Measurements from ENCODE around the gene DUSP19.

DUSP19 gene

DNA sequence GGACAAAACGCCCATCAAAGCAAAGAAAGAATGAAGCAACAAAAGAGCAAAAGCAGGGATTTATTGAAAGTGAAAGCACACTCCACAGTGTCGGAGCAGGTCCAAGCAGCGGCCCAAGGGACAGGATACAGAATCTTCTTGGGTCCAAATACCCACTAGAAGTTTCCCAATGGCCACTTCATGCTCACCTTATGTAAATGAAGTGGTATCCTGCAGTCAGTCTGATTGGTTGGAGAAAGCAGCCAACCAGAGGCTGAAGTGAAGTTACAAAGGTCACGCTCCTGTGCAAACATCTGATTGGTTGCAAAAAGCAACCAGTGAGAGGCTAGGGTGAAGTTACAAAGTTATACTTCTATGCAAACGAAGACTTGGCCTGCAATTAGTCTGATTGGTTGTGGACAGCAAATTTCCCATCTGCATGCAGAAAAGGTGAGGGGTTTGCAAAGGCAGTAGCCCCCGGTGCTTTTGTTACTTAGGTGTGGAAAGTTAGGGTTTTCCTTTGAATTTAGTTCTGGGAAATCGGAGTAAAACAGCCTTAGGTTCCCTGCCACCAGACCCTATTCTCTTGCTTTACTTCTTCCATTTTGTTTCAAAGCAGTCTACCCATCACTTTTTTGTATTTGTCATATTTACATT lies 12.9 kb downstream of the DUSP19 start:
- Histone ChIP-seq H2BK120ac (ENCODE audit: low read depth, low read length) (no peak overlapping the region), H3K18ac (ENCODE audit: low read depth in 1 of 2, low read length in 2 of 2) (no peak overlapping the region), H3K79me1 (replicated peaks; ENCODE audit: low read length, poor library complexity, severe bottlenecking) (no peaks in the 10 kb centered on the region), H3K27ac (ENCODE audit: low read length, poor library complexity, severe bottlenecking) (no peak overlapping the region), H3K36me3 (ENCODE audit: control insufficient read depth in 1 of 2, insufficient read depth in 2 of 2, low read depth in 1 of 2, low read length in 2 of 2) (no peaks in the 10 kb centered on the region), H3K4me1 (ENCODE audit: control insufficient read depth, insufficient read depth, low read depth, low read length) (no peaks in the 10 kb centered on the region), H3K4ac (ENCODE audit: low read depth in 1 of 2, low read length in 2 of 2) (no peak overlapping the region), H3K27me3 (ENCODE audit: control insufficient read depth in 1 of 2, insufficient read depth in 1 of 2, low read length in 2 of 2) (no peaks in the 10 kb centered on the region), H4K8ac (ENCODE audit: low read length) (no peak overlapping the region), H3K9ac (ENCODE audit: low read length) (peak overlapping the region; percentile 36), H2BK5ac (ENCODE audit: low read depth, low read length, poor library complexity, severe bottlenecking) (no peak overlapping the region), H3K9me3 (ENCODE audit: control insufficient read depth, low read length) (no peaks in the 10 kb centered on the region), H3K23ac (ENCODE audit: low read length in 2 of 2) (no peak overlapping the region), H3K14ac (ENCODE audit: low read length in 2 of 2) (no peak overlapping the region), H4K91ac (ENCODE audit: low read length) (no peak overlapping the region), H3K4me3 (ENCODE audit: insufficient read depth in 1 of 2, low read depth in 1 of 2, low read length in 2 of 2) (peak overlapping the region in 1 of 2 experiments; percentile 65), H2BK12ac (ENCODE audit: low read length in 2 of 2) (no peak overlapping the region), H2BK15ac (ENCODE audit: low read depth, poor library complexity, severe bottlenecking) (no peak overlapping the region), H2AFZ (ENCODE audit: low read depth, low read length) (no peak overlapping the region), H2AK5ac (ENCODE audit: low read length, severe bottlenecking) (no peak overlapping the region), H3K4me2 (ENCODE audit: low read length, poor library complexity, severe bottlenecking) (no peak overlapping the region)
- no peak for DNase-seq
- 94% methylated on average over 6 of the region's 7 CpGs for WGBS

DNA sequence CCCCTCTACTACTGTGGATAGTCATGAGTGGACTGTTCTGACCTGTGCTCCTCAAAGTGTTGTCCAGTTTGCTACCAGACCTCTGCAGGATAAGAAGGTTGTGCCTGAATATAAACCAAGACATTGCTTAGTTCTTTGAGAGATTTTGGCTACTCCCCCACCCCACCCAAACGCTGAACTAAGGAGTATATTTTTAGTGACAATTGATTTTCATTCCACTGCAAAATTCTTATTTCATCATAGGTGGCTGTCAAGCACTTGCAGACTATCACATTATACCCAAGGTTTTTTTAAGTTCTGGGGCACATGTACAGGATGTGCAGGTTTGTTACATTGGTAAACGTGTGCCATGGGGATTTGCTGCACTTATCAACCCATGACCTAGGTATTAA lies 13.4 kb downstream of the DUSP19 start:
- H3K36me3 ChIP-seq (ENCODE audit: control insufficient read depth in 1 of 2, insufficient read depth in 2 of 2, low read depth in 1 of 2, low read length in 2 of 2): no peaks in the 10 kb centered on the region
- H2AFZ ChIP-seq (ENCODE audit: low read depth, low read length): no peak overlapping the region
- H3K18ac ChIP-seq (ENCODE audit: low read depth in 1 of 2, low read length in 2 of 2): no peak overlapping the region
- H3K23ac ChIP-seq (ENCODE audit: low read length in 2 of 2): no peak overlapping the region
- no peak overlapping the region for H2BK5ac ChIP-seq (ENCODE audit: low read depth, low read length, poor library complexity, severe bottlenecking)
- H3K27me3 ChIP-seq (ENCODE audit: control insufficient read depth in 1 of 2, insufficient read depth in 1 of 2, low read length in 2 of 2): no peaks in the 10 kb centered on the region
- no peaks in the 10 kb centered on the region for H3K4me1 ChIP-seq (ENCODE audit: control insufficient read depth, insufficient read depth, low read depth, low read length)
- H2AK5ac ChIP-seq (ENCODE audit: low read length, severe bottlenecking): peak overlapping the region; percentile 45
- DNase-seq: no peak
- H3K9me3 ChIP-seq (ENCODE audit: control insufficient read depth, low read length): no peaks in the 10 kb centered on the region
- H3K9ac ChIP-seq (ENCODE audit: low read length): no peak overlapping the region
- H3K4me3 ChIP-seq (ENCODE audit: insufficient read depth in 1 of 2, low read depth in 1 of 2, low read length in 2 of 2): no peak overlapping the region
- H3K14ac ChIP-seq (ENCODE audit: low read length in 2 of 2): no peak overlapping the region
- no peak overlapping the region for H3K4me2 ChIP-seq (ENCODE audit: low read length, poor library complexity, severe bottlenecking)
- no peak overlapping the region for H4K91ac ChIP-seq (ENCODE audit: low read length)
- no peak overlapping the region for H4K8ac ChIP-seq (ENCODE audit: low read length)
- no peak overlapping the region for H2BK120ac ChIP-seq (ENCODE audit: low read depth, low read length)
- H3K4ac ChIP-seq (ENCODE audit: low read depth in 1 of 2, low read length in 2 of 2): no peak overlapping the region
- 89% methylated on average over 1 of the region's 2 CpGs for WGBS
- H3K27ac ChIP-seq (ENCODE audit: low read length, poor library complexity, severe bottlenecking): no peak overlapping the region
- no peaks in the 10 kb centered on the region for H3K79me1 ChIP-seq (replicated peaks; ENCODE audit: low read length, poor library complexity, severe bottlenecking)
- H2BK15ac ChIP-seq (ENCODE audit: low read depth, poor library complexity, severe bottlenecking): no peak overlapping the region
- no peak overlapping the region for H2BK12ac ChIP-seq (ENCODE audit: low read length in 2 of 2)

DNA sequence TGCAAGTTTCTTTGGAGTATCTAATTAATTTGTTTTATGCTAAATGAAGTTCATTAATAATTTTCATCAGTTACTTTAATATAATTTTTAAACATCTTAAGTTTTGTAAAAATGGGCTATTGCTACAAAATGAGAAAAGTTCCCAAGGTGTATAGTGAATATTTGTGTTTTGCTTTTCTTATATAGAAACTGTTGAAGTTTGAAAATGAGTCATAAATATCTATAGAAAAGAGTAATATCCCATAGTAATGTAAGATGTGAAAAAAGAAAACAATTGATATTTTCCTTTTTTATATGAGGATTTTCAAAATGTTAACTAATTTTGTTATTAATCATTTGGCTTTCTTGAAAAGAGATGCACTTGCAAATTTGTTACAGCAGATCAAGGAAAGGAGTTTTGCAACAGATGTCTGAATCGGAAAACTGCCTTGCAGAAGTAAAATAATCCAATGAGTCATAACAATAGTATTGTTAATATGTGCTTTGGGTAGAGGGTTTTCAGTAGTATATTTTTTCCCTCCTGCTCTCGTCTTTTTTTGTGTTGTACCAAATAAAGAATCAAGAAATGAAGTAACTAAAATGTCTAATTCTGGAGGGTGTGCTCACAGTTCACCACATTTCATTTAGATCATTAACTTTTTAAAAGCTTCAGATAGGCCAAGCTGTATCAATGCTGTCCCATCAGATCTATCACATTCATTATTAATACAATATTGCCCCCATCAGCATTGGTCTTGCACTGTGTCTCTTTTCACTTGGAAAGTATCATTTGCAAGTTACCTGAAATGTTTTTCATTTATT lies 15.5 kb downstream of the DUSP19 start:
- no peak overlapping the region for H4K91ac ChIP-seq (ENCODE audit: low read length)
- H3K14ac ChIP-seq (ENCODE audit: low read length in 2 of 2): no peak overlapping the region
- H3K4me3 ChIP-seq (ENCODE audit: insufficient read depth in 1 of 2, low read depth in 1 of 2, low read length in 2 of 2): no peak overlapping the region
- no peak overlapping the region for H3K4ac ChIP-seq (ENCODE audit: low read depth in 1 of 2, low read length in 2 of 2)
- H3K27me3 ChIP-seq (ENCODE audit: control insufficient read depth in 1 of 2, insufficient read depth in 1 of 2, low read length in 2 of 2): no peaks in the 10 kb centered on the region
- 0% methylated on average over 1 of the region's 2 CpGs for WGBS
- no peaks in the 10 kb centered on the region for H3K9me3 ChIP-seq (ENCODE audit: control insufficient read depth, low read length)
- no peaks in the 10 kb centered on the region for H3K4me1 ChIP-seq (ENCODE audit: control insufficient read depth, insufficient read depth, low read depth, low read length)
- H4K8ac ChIP-seq (ENCODE audit: low read length): no peak overlapping the region
- peak; percentile 40 for DNase-seq
- no peaks in the 10 kb centered on the region for H3K36me3 ChIP-seq (ENCODE audit: control insufficient read depth in 1 of 2, insufficient read depth in 2 of 2, low read depth in 1 of 2, low read length in 2 of 2)
- no peak overlapping the region for H3K27ac ChIP-seq (ENCODE audit: low read length, poor library complexity, severe bottlenecking)
- no peak overlapping the region for H3K18ac ChIP-seq (ENCODE audit: low read depth in 1 of 2, low read length in 2 of 2)
- H2BK5ac ChIP-seq (ENCODE audit: low read depth, low read length, poor library complexity, severe bottlenecking): no peak overlapping the region
- H3K9ac ChIP-seq (ENCODE audit: low read length): no peak overlapping the region
- H3K79me1 ChIP-seq (replicated peaks; ENCODE audit: low read length, poor library complexity, severe bottlenecking): no peaks in the 10 kb centered on the region
- H2BK120ac ChIP-seq (ENCODE audit: low read depth, low read length): no peak overlapping the region
- H2BK12ac ChIP-seq (ENCODE audit: low read length in 2 of 2): no peak overlapping the region
- H3K23ac ChIP-seq (ENCODE audit: low read length in 2 of 2): no peak overlapping the region
- H2AFZ ChIP-seq (ENCODE audit: low read depth, low read length): no peak overlapping the region
- H3K4me2 ChIP-seq (ENCODE audit: low read length, poor library complexity, severe bottlenecking): no peak overlapping the region
- H2BK15ac ChIP-seq (ENCODE audit: low read depth, poor library complexity, severe bottlenecking): no peak overlapping the region
- no peak overlapping the region for H2AK5ac ChIP-seq (ENCODE audit: low read length, severe bottlenecking)

DNA sequence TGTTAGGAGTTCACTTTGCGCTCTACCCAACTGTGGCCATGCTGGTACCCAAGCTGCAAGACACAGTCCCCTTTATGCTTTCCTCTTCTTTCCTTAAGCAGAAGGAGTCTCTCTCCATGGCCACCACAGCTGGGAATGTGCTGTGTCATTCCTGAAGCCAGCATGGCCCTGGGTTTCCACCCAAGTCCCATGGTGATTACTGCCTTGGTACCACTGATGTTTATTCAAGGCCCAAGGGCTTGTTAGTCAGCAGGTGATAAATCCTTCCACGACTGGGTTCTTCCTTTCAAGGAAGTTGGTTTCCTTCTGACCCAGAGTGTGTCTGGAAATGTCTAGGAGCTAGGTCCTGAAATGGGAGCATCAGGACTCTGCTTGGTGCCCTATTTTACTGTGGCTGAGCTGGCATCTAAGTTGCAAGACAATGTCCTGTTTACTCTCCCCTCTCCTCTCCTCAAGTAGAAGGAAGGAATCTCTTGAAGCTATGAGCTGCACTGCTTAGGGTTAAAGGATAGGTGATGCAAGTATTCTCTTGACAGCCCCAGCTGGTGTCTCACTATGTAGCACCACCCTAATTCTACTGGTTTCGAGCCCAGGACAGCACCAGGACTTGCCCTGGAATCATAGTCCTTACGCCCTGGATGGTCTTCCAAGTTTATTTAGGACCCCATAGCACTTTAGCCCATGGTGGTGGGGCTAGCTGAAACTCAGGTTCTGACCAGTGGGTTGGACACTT lies 27.0 kb downstream of the DUSP19 start:
- Histone ChIP-seq H3K9ac (ENCODE audit: low read length) (no peak overlapping the region), H2AK5ac (ENCODE audit: low read length, severe bottlenecking) (no peak overlapping the region), H2BK5ac (ENCODE audit: low read depth, low read length, poor library complexity, severe bottlenecking) (no peak overlapping the region), H2BK120ac (ENCODE audit: low read depth, low read length) (peak overlapping the region; percentile 85), H3K9me3 (ENCODE audit: control insufficient read depth, low read length) (no peaks in the 10 kb centered on the region), H3K23ac (ENCODE audit: low read length in 2 of 2) (no peak overlapping the region), H3K4me1 (ENCODE audit: control insufficient read depth, insufficient read depth, low read depth, low read length) (peaks cover 6% of the 10 kb centered on the region), H3K27ac (ENCODE audit: low read length, poor library complexity, severe bottlenecking) (no peak overlapping the region), H3K4ac (ENCODE audit: low read depth in 1 of 2, low read length in 2 of 2) (peak overlapping the region; percentile 66 to 86), H3K27me3 (ENCODE audit: control insufficient read depth in 1 of 2, insufficient read depth in 1 of 2, low read length in 2 of 2) (no peaks in the 10 kb centered on the region), H3K4me3 (ENCODE audit: insufficient read depth in 1 of 2, low read depth in 1 of 2, low read length in 2 of 2) (no peak overlapping the region), H2BK12ac (ENCODE audit: low read length in 2 of 2) (peak overlapping the region; percentile 14 to 94), H3K18ac (ENCODE audit: low read depth in 1 of 2, low read length in 2 of 2) (peak overlapping the region; percentile 77 to 79), H2AFZ (ENCODE audit: low read depth, low read length) (peak overlapping the region; percentile 18), H3K14ac (ENCODE audit: low read length in 2 of 2) (no peak overlapping the region), H3K79me1 (replicated peaks; ENCODE audit: low read length, poor library complexity, severe bottlenecking) (no peaks in the 10 kb centered on the region), H3K4me2 (ENCODE audit: low read length, poor library complexity, severe bottlenecking) (no peak overlapping the region), H2BK15ac (ENCODE audit: low read depth, poor library complexity, severe bottlenecking) (no peak overlapping the region), H3K36me3 (ENCODE audit: control insufficient read depth in 1 of 2, insufficient read depth in 2 of 2, low read depth in 1 of 2, low read length in 2 of 2) (no peaks in the 10 kb centered on the region), H4K8ac (ENCODE audit: low read length) (peak overlapping the region; percentile 87), H4K91ac (ENCODE audit: low read length) (peak overlapping the region; percentile 80)
- WGBS: 72% methylated on average over 4 of the region's 4 CpGs
- DNase-seq: peak; percentile 73

Data from mesenchymal stem cell (in vitro differentiated cells and primary cell).